Thyroid gland (tissue), 4 donors: ENCODE results near the gene PDCD7. TPM values are rescaled to one million over a fixed set of nuclear protein-coding genes. Genes with fewer than 3 reads are reported as not detected.

Experiments used
- DNase-seq, 2 donors: peaks; one replicate each; pipeline ENCODE4 v3.0.0-alpha.2; 2019
- H3K27ac ChIP-seq, 3 donors: fragments of 200-600 bp; sonication (generic); 1 replicate in 2 of 3; 2 replicates in 1 of 3; pipeline ENCODE4 v1.5.1; 2016 to 2019; ENCODE audit warnings: mild to moderate bottlenecking in 1 of 3, moderate library complexity in 1 of 3
- H3K27me3 ChIP-seq: fragments of 200-600 bp; sonication (generic); one replicate; pipeline ENCODE4 v1.5.1; 2019
- H3K36me3 ChIP-seq, 2 donors: fragments of 200-600 bp; sonication (generic); one replicate each; pipeline ENCODE4 v1.5.1; 2016 to 2019
- H3K4me1 ChIP-seq, 2 donors: fragments of 200-600 bp; sonication (generic); one replicate each; pipeline ENCODE4 v1.5.1; 2017 to 2019
- H3K4me3 ChIP-seq, 3 donors: fragments of 200-600 bp; sonication (generic); replicated peaks in 1 of 3; 1 replicate in 2 of 3; 2 replicates in 1 of 3; pipeline ENCODE4 v1.5.1; 2016; ENCODE audit warnings: mild to moderate bottlenecking in 1 of 3
- H3K9me3 ChIP-seq: fragments of 200-600 bp; sonication (generic); one replicate; pipeline ENCODE4 v1.5.1; 2017
- POLR2A ChIP-seq, 2 donors: fragments of 450-650 bp; IDR thresholded peaks; one replicate each; pipeline ENCODE4 v1.6.1; 2017; ENCODE audit warnings: antibody characterized with exemption in 2 of 2, mild to moderate bottlenecking in 2 of 2, moderate library complexity in 1 of 2
- WGBS, 2 donors: methylation state at CpG; one replicate each; pipeline ENCODE4 v1.1.5; 2017; 5-methylcytosine and 5-hydroxymethylcytosine counted together
- intact Hi-C: fragments of 100-400 bp; cut with DNase I; formaldehyde crosslinking; loops from one replicate; pipeline ENCODE4 v1.15.1; 2023
- total RNA-seq, 4 donors: library from RNA; depleted of rRNA; stranded (reverse); fragments of >200 nt; gene quantifications; one replicate each; pipeline ENCODE4 v1.2.3, GENCODE V29; 2016
- TF ChIP-seq, protein P1 (sequence below), 6 experiments: fragments of 200-600 bp in 3 of 6; fragments of 450-650 bp in 3 of 6; sonication (generic) in 3 of 6; IDR thresholded peaks; one replicate each; pipeline ENCODE4 v1.5.1; 2016 to 2019; ENCODE audit warnings: antibody characterized with exemption in 6 of 6, mild to moderate bottlenecking in 2 of 6, inconsistent platforms in 1 of 6, moderate library complexity in 1 of 6

Gene PDCD7
- total RNA-seq, 4 donors from 2014 or later, result 27.5 to 43.4 (median 32.9) TPM

DNA sequence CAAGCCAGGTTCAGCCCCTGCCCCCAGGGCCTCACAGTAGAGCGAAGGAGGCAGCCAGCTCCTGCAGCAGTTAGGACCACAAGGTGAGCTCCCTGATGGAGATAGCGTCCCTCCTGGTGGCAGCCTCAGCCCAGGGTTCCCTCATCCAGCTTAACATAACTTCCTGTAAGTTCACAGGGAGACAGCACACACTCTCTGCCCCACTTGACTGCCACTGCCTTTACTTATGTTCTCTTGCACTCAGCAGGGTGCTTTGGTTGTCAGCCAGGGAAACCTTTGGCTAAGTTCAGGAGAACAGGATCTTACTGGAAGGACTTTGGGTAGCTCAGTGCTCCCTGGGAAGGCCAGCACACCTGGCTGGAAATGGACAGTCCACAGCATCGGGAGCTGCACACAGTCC is 46.2 kb downstream of the PDCD7 start:
- peaks cover 55 to 78% of the 10 kb centered on the region in 2 donors for H3K4me1 ChIP-seq
- intact Hi-C loops, result no loop called here
- peak; percentile 87 for DNase-seq

DNA sequence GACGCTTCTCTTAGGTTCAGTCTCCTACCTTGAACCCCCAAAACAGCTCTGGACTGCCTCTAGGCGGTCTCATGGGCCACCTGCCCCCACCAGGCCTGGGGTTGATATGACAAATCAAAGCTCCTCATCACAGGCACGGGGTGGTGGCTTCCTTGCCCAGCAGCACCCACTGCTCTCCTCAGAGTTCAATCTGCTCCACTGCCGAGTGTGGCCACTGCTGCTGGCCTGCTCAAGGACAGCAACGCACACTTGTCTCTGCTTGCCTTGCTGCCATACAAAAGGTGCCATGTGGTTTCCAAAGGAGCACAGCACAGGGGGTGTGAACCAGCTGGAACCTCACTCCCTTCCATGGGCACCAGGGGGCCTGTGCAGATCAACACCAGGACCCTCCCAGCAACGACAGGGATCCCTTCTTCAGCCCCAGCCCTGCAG is 46.9 kb downstream of the PDCD7 start:
- no peak for DNase-seq
- intact Hi-C loops, result no loop called here
- no peaks in the 10 kb centered on the region for H3K36me3 ChIP-seq
- H3K4me3 ChIP-seq, result no peak overlapping the region
- WGBS, 2 donors, result 72 to 79% methylated on average over 3 to 6 of the region's 6 CpGs
- TF ChIP-seq POLR2A (IDR thresholded peaks at IDR 0.05), result no peak
- TF ChIP-seq, protein P1, sequence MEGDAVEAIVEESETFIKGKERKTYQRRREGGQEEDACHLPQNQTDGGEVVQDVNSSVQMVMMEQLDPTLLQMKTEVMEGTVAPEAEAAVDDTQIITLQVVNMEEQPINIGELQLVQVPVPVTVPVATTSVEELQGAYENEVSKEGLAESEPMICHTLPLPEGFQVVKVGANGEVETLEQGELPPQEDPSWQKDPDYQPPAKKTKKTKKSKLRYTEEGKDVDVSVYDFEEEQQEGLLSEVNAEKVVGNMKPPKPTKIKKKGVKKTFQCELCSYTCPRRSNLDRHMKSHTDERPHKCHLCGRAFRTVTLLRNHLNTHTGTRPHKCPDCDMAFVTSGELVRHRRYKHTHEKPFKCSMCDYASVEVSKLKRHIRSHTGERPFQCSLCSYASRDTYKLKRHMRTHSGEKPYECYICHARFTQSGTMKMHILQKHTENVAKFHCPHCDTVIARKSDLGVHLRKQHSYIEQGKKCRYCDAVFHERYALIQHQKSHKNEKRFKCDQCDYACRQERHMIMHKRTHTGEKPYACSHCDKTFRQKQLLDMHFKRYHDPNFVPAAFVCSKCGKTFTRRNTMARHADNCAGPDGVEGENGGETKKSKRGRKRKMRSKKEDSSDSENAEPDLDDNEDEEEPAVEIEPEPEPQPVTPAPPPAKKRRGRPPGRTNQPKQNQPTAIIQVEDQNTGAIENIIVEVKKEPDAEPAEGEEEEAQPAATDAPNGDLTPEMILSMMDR (IDR thresholded peaks at IDR 0.05), result peak in 1 of 6 experiments; percentile 2
- H3K27me3 ChIP-seq, result no peaks in the 10 kb centered on the region
- H3K4me1 ChIP-seq, result peaks cover 62 to 85% of the 10 kb centered on the region in 2 donors
- no peaks in the 10 kb centered on the region for H3K9me3 ChIP-seq
- peak overlapping the region; percentile 84 to 97 (median 89) for H3K27ac ChIP-seq

More for the DNA sequence above, 46.2 kb downstream of the PDCD7 start:
- Histone ChIP-seq H3K9me3 (no peaks in the 10 kb centered on the region), H3K27ac (peak overlapping the region; percentile 84 to 97 (median 89)), H3K4me3 (no peak overlapping the region), H3K36me3 (no peaks in the 10 kb centered on the region), H3K27me3 (no peaks in the 10 kb centered on the region)
- 63 to 64% methylated on average over 2 to 3 of the region's 3 CpGs for WGBS, 2 donors
- TF ChIP-seq, protein P1 (IDR thresholded peaks at IDR 0.05), result no peak
- peak in 1 of 2 donors; percentile 29 for TF ChIP-seq POLR2A (IDR thresholded peaks at IDR 0.05)

DNA sequence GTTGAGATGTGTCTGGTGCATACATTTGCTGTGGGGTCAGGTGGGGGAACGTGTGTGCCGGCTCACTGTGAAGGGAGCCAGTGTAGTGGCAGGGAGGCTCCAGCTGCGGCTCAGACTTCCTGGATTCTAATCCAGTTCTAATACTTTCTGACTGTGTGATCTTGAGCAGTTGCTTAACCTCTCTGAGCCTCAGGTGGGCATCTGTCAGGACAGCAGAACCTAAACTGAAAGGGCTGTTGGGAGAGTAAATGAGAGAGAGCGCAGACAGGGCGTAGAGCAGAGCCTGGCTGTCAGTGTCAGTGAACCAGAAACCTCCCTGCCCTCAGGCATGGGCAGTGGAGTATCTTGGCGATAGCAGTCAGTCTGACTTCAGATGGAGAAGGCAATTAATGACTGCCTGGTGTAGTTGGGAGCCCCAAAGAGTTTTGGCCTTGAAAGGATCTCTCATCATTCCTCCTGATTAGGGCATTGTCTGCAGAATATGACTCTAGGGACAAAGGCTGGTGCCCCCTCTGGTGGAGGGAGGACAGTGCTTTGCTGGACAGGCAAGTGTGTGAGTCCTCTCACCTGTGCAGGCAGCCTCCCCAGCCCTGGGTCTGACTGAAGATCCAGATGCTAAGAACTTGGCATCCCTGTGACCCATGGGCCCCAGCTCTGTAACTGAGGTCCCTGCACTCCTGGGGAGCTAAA is 47.5 kb downstream of the PDCD7 start:
- no peak for TF ChIP-seq POLR2A (IDR thresholded peaks at IDR 0.05)
- TF ChIP-seq, protein P1 (IDR thresholded peaks at IDR 0.05), result peak in 4 of 6 experiments; percentile 20 to 40 (median 35)
- peaks cover 66 to 90% of the 10 kb centered on the region in 2 donors for H3K4me1 ChIP-seq
- no peak overlapping the region for H3K4me3 ChIP-seq
- H3K9me3 ChIP-seq, result no peaks in the 10 kb centered on the region
- peak overlapping the region; percentile 84 to 97 (median 89) for H3K27ac ChIP-seq
- intact Hi-C loops, result no loop called here
- no peaks in the 10 kb centered on the region for H3K36me3 ChIP-seq
- DNase-seq, result peak; percentile 55 to 64
- WGBS, 2 donors, result 80 to 82% methylated on average over 6 of the region's 6 CpGs
- no peaks in the 10 kb centered on the region for H3K27me3 ChIP-seq

DNA sequence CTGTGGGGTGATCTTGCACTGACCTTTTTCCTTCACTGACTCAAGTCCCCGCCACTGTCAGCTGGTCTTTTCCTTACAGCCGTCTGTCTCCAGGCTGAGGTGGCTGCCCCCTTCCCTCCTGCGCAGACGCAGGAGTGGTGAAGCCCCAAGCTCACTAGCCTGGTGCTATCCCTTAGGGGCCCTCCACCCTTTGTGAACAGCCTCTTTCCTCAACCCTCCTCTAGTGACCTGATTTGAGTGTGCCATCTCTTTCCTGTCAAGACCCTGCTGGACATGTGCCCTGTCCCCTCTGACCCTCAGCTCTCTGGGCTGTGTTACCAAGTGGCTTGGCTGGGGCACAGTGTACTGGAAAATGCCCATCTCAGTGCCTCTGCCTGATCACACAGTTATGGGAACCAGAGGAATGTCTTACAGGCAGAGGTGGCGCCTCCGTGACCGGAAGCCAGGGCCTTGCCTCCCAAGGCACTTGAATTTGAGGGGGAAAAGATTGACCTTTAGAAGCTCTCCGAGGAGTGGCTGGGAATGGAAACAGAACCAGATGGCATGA is 48.3 kb downstream of the PDCD7 start:
- no peaks in the 10 kb centered on the region for H3K9me3 ChIP-seq
- WGBS, 2 donors, result 65 to 73% methylated on average over 5 to 8 of the region's 8 CpGs
- H3K36me3 ChIP-seq, result no peaks in the 10 kb centered on the region
- intact Hi-C loops, result no loop called here
- H3K4me3 ChIP-seq, result no peak overlapping the region
- no peaks in the 10 kb centered on the region for H3K27me3 ChIP-seq
- peak overlapping the region; percentile 84 to 97 (median 89) for H3K27ac ChIP-seq
- H3K4me1 ChIP-seq, result peaks cover 71 to 97% of the 10 kb centered on the region in 2 donors
- TF ChIP-seq, protein P1 (IDR thresholded peaks at IDR 0.05), result no peak
- TF ChIP-seq POLR2A (IDR thresholded peaks at IDR 0.05), result peak in 1 of 2 donors; percentile 2
- DNase-seq, result peak; percentile 75 to 78
